K562 (cell line): ENCODE data around the gene PRSS53. TPM values are rescaled to one million over a fixed set of nuclear protein-coding genes. Genes with fewer than 3 reads are reported as not detected.
A peak's percentile ranks its signal among the peaks of the same experiment; 100 is the strongest.

Experiments used
- CBFB ChIP-seq: sonication (generic); formaldehyde crosslinking; IDR thresholded peaks from 2 replicates; pipeline ENCODE4 v1.4.0; 2020; ENCODE audit warnings: mild to moderate bottlenecking, missing genetic modification reagents
- CC2D1A ChIP-seq: fragments of 450-650 bp; IDR thresholded peaks from 2 replicates; pipeline ENCODE4 v1.6.1; 2017; ENCODE audit warnings: mild to moderate bottlenecking
- CHAMP1 ChIP-seq: fragments of 450-650 bp; IDR thresholded peaks from 2 replicates; pipeline ENCODE4 v1.6.1; 2016; ENCODE audit warnings: mild to moderate bottlenecking
- ETS1 ChIP-seq: conservative IDR thresholded peaks from 2 replicates; pipeline ENCODE4 v1.6.1; 2011; ENCODE audit warnings: low read depth, mild to moderate bottlenecking, low read length; ENCODE audit not compliant: control insufficient read depth
- KDM4B ChIP-seq, 2 experiments: fragments of 450-650 bp in 1 of 2; sonication (generic) in 1 of 2; IDR thresholded peaks; 2 replicates each; pipeline ENCODE4 v1.6.1; 2016 to 2017; ENCODE audit warnings: borderline replicate concordance in 2 of 2, antibody characterized with exemption in 1 of 2, low read depth in 1 of 2, mild to moderate bottlenecking in 1 of 2
- RBM34 ChIP-seq: fragments of 200-400 bp; formaldehyde crosslinking; IDR thresholded peaks from 2 replicates; pipeline ENCODE4 v1.6.1; 2018; ENCODE audit warnings: low read length, borderline replicate concordance; ENCODE audit not compliant: insufficient read depth
- REST ChIP-seq, 2 experiments: fragments of 450-650 bp; formaldehyde crosslinking in 1 of 2; IDR thresholded peaks; 2 replicates each; pipeline versions ENCODE4 v1.4.0 to v1.6.1; 2014 to 2020; ENCODE audit warnings: mild to moderate bottlenecking in 2 of 2, borderline replicate concordance in 1 of 2, low read depth in 1 of 2
- SLC30A9 ChIP-seq: fragments of 250-450 bp; sonication (Bioruptor Pico); IDR thresholded peaks from 2 replicates; pipeline ENCODE4 v1.8.0; 2022; ENCODE audit warnings: mild to moderate bottlenecking, moderate library complexity
- SMARCA4 ChIP-seq: fragments of 450-650 bp; IDR thresholded peaks from 2 replicates; pipeline ENCODE4 v1.6.1; 2016
- TFAP4 ChIP-seq: sonication (generic); formaldehyde crosslinking; IDR thresholded peaks from 2 replicates; pipeline ENCODE4 v1.8.0; 2022; ENCODE audit warnings: missing genetic modification reagents, mild to moderate bottlenecking, moderate library complexity, borderline replicate concordance
- YBX1 ChIP-seq: fragments of 450-650 bp; IDR thresholded peaks from 2 replicates; pipeline ENCODE4 v1.7.1; 2016; ENCODE audit warnings: mild to moderate bottlenecking
- ZNF12 ChIP-seq: sonication (generic); formaldehyde crosslinking; IDR thresholded peaks from 2 replicates; pipeline ENCODE4 v1.4.0; 2020; ENCODE audit warnings: mild to moderate bottlenecking, missing genetic modification reagents
- ZNF143 ChIP-seq: sonication (generic); formaldehyde crosslinking; IDR thresholded peaks from 2 replicates; pipeline ENCODE4 v1.9.0; 2022; ENCODE audit warnings: mild to moderate bottlenecking, missing genetic modification reagents
- ZNF766 ChIP-seq: fragments of 200-800 bp; sonication (Bioruptor generic); conservative IDR thresholded peaks from 2 replicates; pipeline ENCODE4 v1.6.1; 2016; ENCODE audit warnings: missing genetic modification characterization, missing compliant biosample characterization
- polyA plus RNA-seq, 8 experiments: library from polyadenylated mRNA; depleted of rRNA in 4 of 8; stranded (reverse) in 5 of 8; unstranded in 3 of 8; fragments of >200 nt; fragmentation: Nextera tagmentation in 2 of 8; fragmentation: Illumina TruSeq in 1 of 8; extraction: Ambion mirVana in 2 of 8; extraction: Trizol in 1 of 8; gene quantifications; 2 replicates each; pipeline versions ENCODE4 v1.2.1 to v1.2.3, GENCODE V29; 2011 to 2014; ENCODE audit warnings: inconsistent platforms in 1 of 8, missing spikeins in 1 of 8
- total RNA-seq, 7 experiments: library from RNA; depleted of rRNA in 6 of 7; stranded (reverse); fragments of >200 nt in 6 of 7; fragmentation: Illumina TruSeq in 2 of 7; extraction: Trizol in 2 of 7; gene quantifications; 2 replicates each; pipeline versions ENCODE4 v1.2.1 to v1.2.3, GENCODE V29; 2011 to 2021; ENCODE audit warnings: low replicate concordance in 1 of 7

PRSS53 gene
- total and polyA plus RNA-seq, 9 of the 15 experiments (the other 6 are each of a cell fraction or from before 2014, with no cell fraction given): 0.40 to 1.9 (median 0.78) TPM; not detected in 2

GRCh38 chr16:31033709-31034492 is 54.8 kb downstream of the PRSS53 start (continued):
- TF ChIP-seq REST (IDR thresholded peaks at IDR 0.05; ENCODE audit: borderline replicate concordance) (no peak), REST (CRISPR knock-in tag; IDR thresholded peaks at IDR 0.05; ENCODE audit: low read depth) (peak; percentile 64), CBFB (CRISPR knock-in tag) (peak; percentile 17; the same call in 1 of the 2 replicates), RBM34 (no peak), CC2D1A (no peak), SLC30A9 (CRISPR knock-in tag) (no peak), TFAP4 (CRISPR knock-in tag) (peak; percentile 59; the same call in 1 of the 2 replicates), KDM4B (IDR thresholded peaks at IDR 0.05; ENCODE audit: borderline replicate concordance in 2 of 2, low read depth in 1 of 2) (no peak), ZNF143 (CRISPR knock-in tag) (peak; percentile 95), ETS1 (peak; percentile 85), SMARCA4 (no peak), CHAMP1 (no peak), ZNF12 (CRISPR knock-in tag) (0 out of 2 replicates have a peak, but pooled peaks have one; percentile 12), ZNF766 (CRISPR knock-in tag) (no peak), YBX1 (no peak)
